H1 (cell line): ENCODE results near the gene UGT1A9. TPM values are rescaled to one million over a fixed set of nuclear protein-coding genes. Genes with fewer than 3 reads are reported as not detected.

ENCODE experiments used
- CTCF ChIA-PET: fragments of 300-600 bp; sonication (Branson Sonifier 250); formaldehyde crosslinking; loops from one replicate; lab custom pipeline; 2021; ENCODE audit not compliant: partially characterized antibody; lab: Charles Lee
- POLR2A ChIA-PET: fragments of 300-600 bp; sonication (Branson Sonifier 250); formaldehyde crosslinking; loops from one replicate; lab custom pipeline; 2021; ENCODE audit warnings: inconsistent platforms; ENCODE audit not compliant: partially characterized antibody; lab: Charles Lee
- DNase-seq, 2 experiments: peaks; one replicate each; pipeline versions ENCODE4 v3.0.0 to v3.0.0-alpha.2; 2010 to 2022; ENCODE audit warnings: low spot score in 2 of 2, low read depth in 1 of 2, mixed read lengths in 1 of 2
- FAIRE-seq: peaks from 2 replicates; lab custom pipeline; 2011; peaks lifted over from hg19 to GRCh38; lab: Jason Lieb, UNC
- H2AFZ ChIP-seq: 2 replicates; pipeline ENCODE4 v1.8.1; 2012; ENCODE audit warnings: low read length, inconsistent platforms
- H2AK5ac ChIP-seq: 2 replicates; pipeline ENCODE4 v1.6.1; 2013; ENCODE audit warnings: low read depth, low read length
- H2BK120ac ChIP-seq: replicated peaks from 2 replicates; pipeline ENCODE3; 2013; ENCODE audit warnings: low read depth, low read length, inconsistent platforms
- H2BK12ac ChIP-seq: 2 replicates; pipeline ENCODE4 v1.6.1; 2013; ENCODE audit warnings: low read depth, low read length
- H2BK15ac ChIP-seq: 2 replicates; pipeline ENCODE4 v1.6.1; 2013; ENCODE audit warnings: low read length
- H2BK20ac ChIP-seq: 2 replicates; pipeline ENCODE4 v1.6.1; 2013; ENCODE audit warnings: low read length
- H2BK5ac ChIP-seq: 2 replicates; pipeline ENCODE4 v1.6.1; 2013; ENCODE audit warnings: low read depth, low read length
- H3K14ac ChIP-seq: 2 replicates; pipeline ENCODE4 v1.6.1; 2013; ENCODE audit warnings: inconsistent platforms; ENCODE audit not compliant: insufficient read length
- H3K18ac ChIP-seq: 2 replicates; pipeline ENCODE4 v1.6.1; 2013; ENCODE audit warnings: low read length; ENCODE audit errors: extremely low read depth
- H3K23ac ChIP-seq: 2 replicates; pipeline ENCODE4 v1.6.1; 2013; ENCODE audit warnings: inconsistent platforms; ENCODE audit not compliant: insufficient read length
- H3K23me2 ChIP-seq: 2 replicates; pipeline ENCODE4 v1.6.1; 2013; ENCODE audit warnings: low read depth, low read length
- H3K27ac ChIP-seq: 2 replicates; pipeline ENCODE4 v1.6.1; 2011; ENCODE audit warnings: low read depth, low read length, inconsistent platforms
- H3K27me3 ChIP-seq, 4 experiments: replicated peaks in 1 of 4; 1 replicate in 1 of 4; 2 replicates in 3 of 4; pipeline versions ENCODE4 v1.6.1 to v1.8.1; 2011 to 2013; ENCODE audit warnings: low read length in 3 of 4, mild to moderate bottlenecking in 3 of 4, inconsistent platforms in 2 of 4, mixed read lengths in 2 of 4, moderate library complexity in 1 of 4; ENCODE audit not compliant: control insufficient read depth in 3 of 4, insufficient read depth in 3 of 4; ENCODE audit errors: extremely low read depth in 1 of 4
- H3K36me3 ChIP-seq, 4 experiments: 2 replicates each; pipeline versions ENCODE4 v1.6.1 to v1.8.1; 2011 to 2013; ENCODE audit warnings: mild to moderate bottlenecking in 4 of 4, low read length in 3 of 4, moderate library complexity in 2 of 4, control low read depth in 1 of 4, inconsistent platforms in 1 of 4; ENCODE audit not compliant: insufficient read depth in 4 of 4, control insufficient read depth in 2 of 4
- H3K4ac ChIP-seq: replicated peaks from 2 replicates; pipeline ENCODE3; 2013; ENCODE audit warnings: low read length, low read depth, mixed read lengths, inconsistent platforms; ENCODE audit not compliant: insufficient read length
- H3K4me1 ChIP-seq, 4 experiments: replicated peaks in 1 of 4; 1 replicate in 1 of 4; 2 replicates in 3 of 4; pipeline versions ENCODE4 v1.6.1 to v1.8.1; 2011 to 2013; ENCODE audit warnings: low read length in 3 of 4, inconsistent platforms in 2 of 4, mixed read lengths in 1 of 4; ENCODE audit not compliant: insufficient read depth in 4 of 4, control insufficient read depth in 3 of 4
- H3K4me2 ChIP-seq, 2 experiments: 2 replicates each; pipeline versions ENCODE4 v1.6.1 to v1.8.1; 2011 to 2013; ENCODE audit warnings: low read depth in 2 of 2, low read length in 2 of 2, control low read depth in 1 of 2, inconsistent platforms in 1 of 2, mild to moderate bottlenecking in 1 of 2; ENCODE audit not compliant: insufficient read depth in 1 of 2
- H3K4me3 ChIP-seq, 4 experiments: fragments of 200-600, 300-600 bp in 1 of 4; sonication (generic), shearing (Covaris generic), sonication (Bioruptor Twin) in 1 of 4; 2 replicates each; pipeline versions ENCODE4 v1.5.1 to v1.8.1; 2011 to 2016; ENCODE audit warnings: low read length in 4 of 4, low read depth in 3 of 4, control low read depth in 2 of 4, inconsistent platforms in 2 of 4, mild to moderate bottlenecking in 2 of 4, mixed read lengths in 1 of 4, moderate library complexity in 1 of 4; ENCODE audit not compliant: insufficient read depth in 2 of 4; ENCODE audit errors: extremely low read depth in 1 of 4
- H3K56ac ChIP-seq: replicated peaks from 2 replicates; pipeline ENCODE3; 2013; ENCODE audit warnings: low read depth, mild to moderate bottlenecking, mixed read lengths, low read length, inconsistent platforms; ENCODE audit not compliant: insufficient read length
- H3K79me1 ChIP-seq: 2 replicates; pipeline ENCODE4 v1.6.1; 2013; ENCODE audit warnings: low read depth, low read length, control low read depth
- H3K79me2 ChIP-seq, 2 experiments: 2 replicates each; pipeline versions ENCODE4 v1.6.1 to v1.8.1; 2012 to 2013; ENCODE audit warnings: low read length in 2 of 2, mild to moderate bottlenecking in 2 of 2, inconsistent platforms in 1 of 2; ENCODE audit not compliant: insufficient read depth in 2 of 2, control insufficient read depth in 1 of 2
- H3K9ac ChIP-seq, 4 experiments: replicated peaks in 1 of 4; 1 replicate in 1 of 4; 2 replicates in 3 of 4; pipeline versions ENCODE4 v1.6.1 to v1.8.1; 2011 to 2013; ENCODE audit warnings: low read depth in 3 of 4, low read length in 3 of 4, control low read depth in 2 of 4, mild to moderate bottlenecking in 2 of 4, moderate library complexity in 2 of 4, inconsistent platforms in 1 of 4; ENCODE audit errors: extremely low read depth in 1 of 4
- H3K9me3 ChIP-seq, 2 experiments: 2 replicates each; pipeline versions ENCODE4 v1.6.1 to v1.8.1; 2012 to 2013; ENCODE audit warnings: mild to moderate bottlenecking in 2 of 2, moderate library complexity in 2 of 2, control low read depth in 1 of 2, inconsistent platforms in 1 of 2, low read depth in 1 of 2, low read length in 1 of 2, mixed read lengths in 1 of 2; ENCODE audit not compliant: insufficient read depth in 2 of 2
- H4K20me1 ChIP-seq, 2 experiments: replicated peaks in 1 of 2; 2 replicates each; pipeline versions ENCODE3 to v1.8.1; 2011 to 2013; ENCODE audit warnings: inconsistent platforms in 2 of 2, low read length in 2 of 2, mild to moderate bottlenecking in 1 of 2; ENCODE audit not compliant: insufficient read depth in 2 of 2, control insufficient read depth in 1 of 2
- H4K5ac ChIP-seq: 2 replicates; pipeline ENCODE4 v1.6.1; 2013; ENCODE audit warnings: low read length, low read depth, mixed read lengths, inconsistent platforms; ENCODE audit not compliant: insufficient read length
- H4K8ac ChIP-seq: 2 replicates; pipeline ENCODE4 v1.8.0; 2013; ENCODE audit warnings: mild to moderate bottlenecking, moderate library complexity, low read length, inconsistent platforms; ENCODE audit not compliant: insufficient read depth; ENCODE audit errors: extremely low read depth
- H4K91ac ChIP-seq: replicated peaks from 2 replicates; pipeline ENCODE3; 2013; ENCODE audit warnings: low read length, mixed read lengths, inconsistent platforms; ENCODE audit not compliant: insufficient read length
- ATF2 ChIP-seq: IDR thresholded peaks from 2 replicates; pipeline ENCODE4 v1.6.1; 2012; ENCODE audit warnings: low read length, inconsistent platforms
- BACH1 ChIP-seq: IDR thresholded peaks from 2 replicates; pipeline ENCODE4 v1.6.1; 2012; ENCODE audit warnings: low read length, improper control_type of control experiment
- BCL11A ChIP-seq, 2 experiments: IDR thresholded peaks; one replicate each; pipeline ENCODE4 v1.6.1; 2011; ENCODE audit warnings: low read depth in 2 of 2, low read length in 2 of 2, mild to moderate bottlenecking in 2 of 2
- CBX5 ChIP-seq: fragments of 300-800, 300-1000 bp; sonication (generic); IDR thresholded peaks from 2 replicates; pipeline ENCODE4 v1.7.1; 2016; ENCODE audit warnings: antibody characterized with exemption, low read length, low read depth
- CHD1 ChIP-seq: IDR thresholded peaks from 2 replicates; pipeline ENCODE4 v1.6.1; 2012; ENCODE audit warnings: low read depth, low read length, improper control_type of control experiment
- CHD2 ChIP-seq: IDR thresholded peaks from 2 replicates; pipeline ENCODE4 v1.6.1; 2012; ENCODE audit warnings: low read length, improper control_type of control experiment
- CREB1 ChIP-seq: IDR thresholded peaks from 2 replicates; pipeline ENCODE4 v1.6.1; 2012; ENCODE audit warnings: inconsistent platforms
- KDM1A ChIP-seq: fragments of 200-600, 300-600 bp; sonication (generic); IDR thresholded peaks from 2 replicates; pipeline ENCODE4 v1.7.1; 2016; ENCODE audit warnings: mild to moderate bottlenecking, low read length, borderline replicate concordance
- PHF8 ChIP-seq: fragments of 200-600 bp; sonication (generic); conservative IDR thresholded peaks from 2 replicates; pipeline ENCODE4 v1.7.1; 2012; ENCODE audit warnings: low read depth, mild to moderate bottlenecking, inconsistent platforms, low read length, moderate library complexity
- POLR2AphosphoS5 ChIP-seq: IDR thresholded peaks from 2 replicates; pipeline ENCODE4 v1.6.1; 2011; ENCODE audit warnings: low read depth, low read length
- SIRT6 ChIP-seq: IDR thresholded peaks from one replicate; pipeline ENCODE4 v1.7.1; 2012; ENCODE audit warnings: low read length, inconsistent platforms
- SP4 ChIP-seq: IDR thresholded peaks from 2 replicates; pipeline ENCODE4 v1.6.1; 2012; ENCODE audit warnings: low read length, inconsistent platforms
- WGBS, 2 experiments: shearing (Covaris generic) in 1 of 2; methylation state at CpG; one replicate each; pipeline versions ENCODE4 v1.1.6 to v1.1.7; 2013 to 2015; ENCODE audit warnings: low lambda C conversion rate in 2 of 2, mixed read lengths in 2 of 2, inconsistent platforms in 1 of 2, low coverage in 1 of 2, missing lambda C conversion rate in 1 of 2; ENCODE audit not compliant: insufficient replicate concordance in 2 of 2, insufficient coverage in 1 of 2, insufficient read length in 1 of 2; ENCODE audit errors: extremely low coverage in 1 of 2, missing lambda C conversion rate in 1 of 2; 5-methylcytosine and 5-hydroxymethylcytosine counted together
- polyA plus RNA-seq, 7 experiments: library from polyadenylated mRNA; depleted of rRNA in 3 of 7; stranded (reverse) in 5 of 7; unstranded in 2 of 7; fragments of >200 nt in 5 of 7; fragments of 200-250 nt in 2 of 7; gene quantifications; 1 replicate in 5 of 7; 2 replicates in 1 of 7; 4 replicates in 1 of 7; pipeline versions ENCODE4 v1.2.1 to v1.2.3, GENCODE V29; 2011 to 2013; ENCODE audit warnings: missing spikeins in 2 of 7, mixed read lengths in 2 of 7
- total RNA-seq: library from RNA; stranded (reverse); fragmentation: NEBNext Ultra II Directional; extraction: Animal tissue kit (Norgen Biotek cat#: 25700); gene quantifications from 2 replicates; pipeline ENCODE4 v1.2.1, GENCODE V29; 2021

The UGT1A9 gene
- total and polyA plus RNA-seq, 2 of the 8 experiments (the other 6 are each of a cell fraction or from before 2014, with no cell fraction given): not detected

DNA sequence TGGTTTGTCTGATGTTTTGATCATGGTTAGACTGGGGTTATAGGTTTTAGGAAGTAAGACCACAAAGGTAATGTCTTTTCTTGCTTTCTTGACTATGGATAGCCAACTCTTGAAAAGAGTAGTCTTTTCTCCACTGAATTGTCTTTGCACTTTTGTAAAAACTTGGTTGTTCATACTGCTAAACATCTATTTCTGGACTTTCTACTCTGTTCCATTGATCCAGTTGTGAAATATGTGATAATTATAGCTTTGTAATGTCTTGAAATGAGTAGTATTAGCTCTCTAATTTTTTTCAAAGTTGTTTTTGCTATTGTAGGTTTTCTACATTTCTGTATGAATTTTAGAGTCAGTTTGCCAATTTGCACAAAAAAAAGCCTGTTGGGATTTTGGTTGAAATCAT, 13.1 kb upstream of the UGT1A9 start (continued):
- no peak for TF ChIP-seq SP4

- WGBS, 2 experiments: 79% methylated on average over 1 of the region's 1 CpG; no CpG with 5 or more reads in 1 of the 2 experiments
- no peak overlapping the region for H3K23ac ChIP-seq
- no peak overlapping the region for H4K91ac ChIP-seq
- no peak overlapping the region for H3K4me2 ChIP-seq
- no peak for DNase-seq
- no peak overlapping the region for H3K14ac ChIP-seq
- H2BK15ac ChIP-seq: no peak overlapping the region
- H4K20me1 ChIP-seq: no peaks in the 10 kb centered on the region
- H3K79me1 ChIP-seq: no peaks in the 10 kb centered on the region
- H3K18ac ChIP-seq: no peak overlapping the region
- H3K4me3 ChIP-seq: no peak overlapping the region
- no peak overlapping the region for H3K9ac ChIP-seq
- FAIRE-seq: no peak
- H2BK20ac ChIP-seq: no peak overlapping the region
- no peak overlapping the region for H2BK5ac ChIP-seq
- H3K4ac ChIP-seq: no peak overlapping the region
- no peak overlapping the region for H2AK5ac ChIP-seq
- H4K8ac ChIP-seq: no peak overlapping the region
- no peak overlapping the region for H4K5ac ChIP-seq
- H3K27me3 ChIP-seq: no peaks in the 10 kb centered on the region
- H3K36me3 ChIP-seq: no peaks in the 10 kb centered on the region
- no peak overlapping the region for H3K27ac ChIP-seq
- no peak overlapping the region for H3K56ac ChIP-seq
- no peak overlapping the region for H2AFZ ChIP-seq
- no peaks in the 10 kb centered on the region for H3K9me3 ChIP-seq
- H2BK120ac ChIP-seq: no peak overlapping the region
- no peak overlapping the region for H2BK12ac ChIP-seq
- CTCF ChIA-PET: no interaction called here
- H3K4me1 ChIP-seq: no peaks in the 10 kb centered on the region
- no peaks in the 10 kb centered on the region; the same call in 1 of the 2 replicates for H3K23me2 ChIP-seq
- H3K79me2 ChIP-seq: no peaks in the 10 kb centered on the region
- POLR2A ChIA-PET: no interaction called here
- TF ChIP-seq CREB1: no peak
- TF ChIP-seq SIRT6: no peak
- no peak for TF ChIP-seq PHF8
- no peak for TF ChIP-seq CBX5
- no peak for TF ChIP-seq BCL11A (IDR thresholded peaks at IDR 0.05; ENCODE audit: low read depth in 2 of 2, low read length in 2 of 2)
- TF ChIP-seq CHD1: no peak
- no peak for TF ChIP-seq KDM1A
- no peak for TF ChIP-seq BACH1
- no peak for TF ChIP-seq CHD2
- no peak for TF ChIP-seq ATF2
- no peak for TF ChIP-seq POLR2AphosphoS5
These were observed 7.8 kb upstream of the UGT1A9 start for GRCh38 chr2:233663911-233664310.
